ELR (cell line): ENCODE measurements around the gene CHAC1.

ENCODE experiments used
- DNase-seq: peaks from one replicate; pipeline ENCODE4 v3.0.0-alpha.2; 2015; ENCODE audit warnings: low read depth

The CHAC1 gene, protein sequence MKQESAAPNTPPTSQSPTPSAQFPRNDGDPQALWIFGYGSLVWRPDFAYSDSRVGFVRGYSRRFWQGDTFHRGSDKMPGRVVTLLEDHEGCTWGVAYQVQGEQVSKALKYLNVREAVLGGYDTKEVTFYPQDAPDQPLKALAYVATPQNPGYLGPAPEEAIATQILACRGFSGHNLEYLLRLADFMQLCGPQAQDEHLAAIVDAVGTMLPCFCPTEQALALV

DNA sequence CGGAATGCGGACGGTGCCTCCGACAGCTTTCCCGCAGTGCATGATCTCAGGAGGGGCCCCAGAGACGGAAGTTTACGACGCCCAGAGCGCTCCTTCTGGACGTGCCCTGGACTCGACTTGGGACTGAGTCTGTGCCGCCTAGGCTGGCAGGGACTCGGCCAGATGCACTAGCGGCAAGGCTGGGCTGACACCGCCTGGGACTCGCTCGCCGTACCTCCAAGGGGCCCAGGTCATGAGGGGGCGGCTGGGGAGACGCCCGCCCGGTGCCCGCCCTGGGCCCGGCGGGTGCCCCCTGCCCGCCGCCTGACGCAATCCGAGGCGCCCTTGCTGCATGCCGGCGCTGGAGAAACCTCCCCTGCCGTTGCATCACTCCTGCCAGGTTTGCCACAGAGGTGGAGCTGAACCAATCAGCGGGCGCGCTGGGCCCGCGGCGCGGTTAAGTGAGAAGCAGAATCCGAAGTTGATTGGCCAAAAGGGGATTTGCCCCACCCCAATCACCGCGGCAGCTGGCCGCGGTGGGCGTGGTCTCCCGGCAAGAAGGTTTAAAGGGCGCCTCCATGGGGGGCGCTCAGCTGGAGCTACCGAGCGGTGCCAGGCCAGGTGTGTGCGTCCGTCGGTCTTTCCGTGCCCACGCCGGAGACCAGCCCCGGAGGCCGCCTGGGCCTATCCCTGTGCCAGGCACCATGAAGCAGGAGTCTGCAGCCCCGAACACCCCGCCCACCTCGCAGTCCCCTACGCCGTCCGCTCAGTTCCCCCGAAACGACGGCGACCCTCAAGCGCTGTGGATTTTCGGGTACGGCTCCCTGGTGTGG lies at the start of gene CHAC1:
CHAC1 (plus strand) TSS at position 571 of the 812 bp plus-strand sequence; CDS start at position 684, 113 bp downstream.
- DNase-seq = peak; percentile 96

DNA sequence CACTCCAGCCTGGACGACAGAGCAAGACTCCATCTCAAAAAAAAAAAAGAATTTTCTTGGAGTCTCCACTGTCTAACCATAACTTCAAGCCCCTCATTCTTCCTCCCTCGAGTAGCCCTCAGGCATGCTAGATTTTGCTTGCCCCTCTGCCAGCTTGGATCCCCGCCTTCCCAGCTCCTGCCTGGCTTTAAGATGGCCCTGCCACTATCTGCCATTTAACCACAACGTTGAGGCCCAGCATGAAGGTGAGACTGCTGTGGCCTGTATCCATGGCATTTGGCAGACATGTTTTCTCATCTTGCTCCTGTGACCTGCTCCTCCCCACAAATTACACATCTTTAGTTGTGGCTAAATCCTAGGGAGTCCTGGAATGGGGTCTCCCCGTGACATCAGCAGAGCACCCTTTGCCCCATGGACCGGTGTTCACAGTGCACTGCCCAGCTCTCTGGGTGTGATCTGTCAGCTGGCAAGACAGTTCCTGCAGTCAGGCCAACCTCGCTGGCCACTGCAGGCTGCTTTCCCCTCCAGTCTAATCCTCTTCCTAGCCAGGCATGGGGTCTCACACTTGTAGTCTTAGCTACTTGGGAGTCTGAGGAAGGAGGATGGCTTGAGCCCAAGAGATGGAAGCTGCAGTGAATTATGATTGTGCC lies 48.6 kb upstream of the CHAC1 start:
- DNase-seq = no peak

DNA sequence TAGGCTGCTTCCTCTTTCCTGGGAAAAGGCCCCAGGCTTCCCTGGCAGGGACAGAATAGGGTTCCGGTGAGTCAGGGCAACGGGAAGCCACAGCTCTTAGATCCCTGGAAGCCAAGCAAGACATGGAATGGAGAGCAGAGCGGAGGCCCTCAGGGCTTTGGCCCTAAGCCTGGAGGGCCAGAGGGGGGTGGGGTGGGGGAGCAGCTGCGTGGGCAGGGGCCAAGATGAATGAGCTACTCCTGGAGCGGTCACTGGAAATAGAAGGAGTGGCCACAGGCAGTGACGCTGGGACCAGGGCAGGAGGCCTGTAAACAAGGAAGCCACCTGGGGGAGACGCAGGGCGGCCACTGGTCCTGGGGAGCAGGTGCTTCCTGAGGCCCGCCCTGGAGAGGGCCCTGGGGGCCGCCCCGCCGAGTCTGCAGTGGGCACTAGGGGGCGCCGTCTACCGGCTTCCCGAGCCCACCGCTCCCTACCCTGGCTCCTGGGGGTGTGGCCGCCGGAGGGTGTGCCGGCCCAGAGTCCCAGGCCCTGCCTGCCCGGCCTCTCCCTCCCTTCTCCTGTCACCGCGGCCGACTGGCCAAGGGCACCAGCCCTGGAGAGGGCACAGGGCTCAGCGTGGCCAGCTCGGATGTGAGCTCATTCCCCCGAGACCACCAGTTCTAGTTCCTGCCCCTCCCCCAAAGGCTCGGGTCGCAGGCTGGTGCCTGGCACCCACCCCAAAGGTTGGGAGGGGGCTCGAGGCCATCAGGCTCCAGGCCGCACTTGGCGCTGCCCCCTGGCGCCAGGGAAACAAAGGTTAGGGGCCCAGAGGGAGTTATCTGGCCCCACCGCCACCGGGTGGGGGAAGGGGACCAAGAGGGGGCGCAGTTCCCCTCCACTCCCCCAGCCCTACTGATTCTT lies 46.9 kb upstream of the CHAC1 start:
- peak; percentile 98 for DNase-seq

DNA sequence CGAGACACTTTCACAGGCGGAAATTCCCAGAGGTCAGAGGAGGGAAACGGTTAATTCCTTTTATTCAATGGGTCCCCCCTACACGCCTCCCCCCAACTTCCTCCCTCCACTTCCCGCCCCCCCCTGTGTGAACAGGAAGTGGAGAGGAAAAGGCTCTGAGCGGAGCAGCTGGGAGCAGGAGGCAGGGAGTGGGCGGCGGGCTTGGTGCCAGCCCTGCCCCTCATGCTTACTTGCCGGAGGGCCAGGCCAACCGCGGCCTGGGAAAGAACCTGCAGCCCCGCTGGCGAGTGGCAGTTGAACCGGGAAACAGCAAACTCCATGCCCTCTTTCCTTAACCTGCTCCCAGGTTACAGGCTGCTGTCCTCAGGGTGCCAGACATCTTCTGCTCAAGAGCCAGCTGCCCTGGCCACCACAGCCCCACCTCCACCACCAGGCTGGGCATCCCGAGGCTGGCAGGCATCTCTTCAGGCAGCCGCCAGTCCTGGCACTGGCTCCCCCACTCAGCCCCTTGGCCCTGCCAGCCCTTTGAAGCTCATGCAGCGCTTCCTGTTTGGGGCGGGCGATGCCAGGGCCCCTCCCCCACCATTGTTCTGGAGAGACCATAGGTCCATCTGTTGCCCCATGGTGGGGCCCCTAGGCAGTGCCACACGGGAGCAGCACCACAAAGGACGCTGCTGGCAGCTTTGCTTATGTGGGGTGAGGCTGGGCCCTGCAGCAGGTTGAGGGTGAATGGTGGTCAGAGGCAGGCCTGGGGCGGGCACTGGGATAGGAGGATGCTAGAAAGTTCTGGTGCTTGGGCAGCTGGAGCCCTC lies 46.1 kb upstream of the CHAC1 start:
- peak; percentile 40 for DNase-seq

DNA sequence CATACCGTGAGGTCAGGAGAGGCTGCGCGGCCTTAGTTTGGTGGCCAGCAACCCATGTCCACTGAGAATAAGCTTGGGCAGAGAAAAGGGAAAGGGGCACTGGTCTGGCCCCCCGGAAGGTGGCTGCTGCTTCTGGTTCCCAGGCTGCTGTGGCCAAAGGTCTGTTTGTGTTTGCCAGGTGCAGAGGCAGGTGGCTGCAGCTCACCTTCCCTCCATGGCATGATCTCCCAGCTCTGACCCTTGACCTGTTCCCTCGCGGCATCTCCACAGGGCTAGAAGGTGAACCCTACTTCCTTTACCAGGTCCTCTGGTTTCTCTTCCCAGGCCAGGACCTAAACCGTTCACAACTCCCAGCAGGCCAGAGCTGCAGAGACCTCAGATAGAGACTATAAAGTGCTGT lies 45.2 kb upstream of the CHAC1 start:
- no peak for DNase-seq

DNA sequence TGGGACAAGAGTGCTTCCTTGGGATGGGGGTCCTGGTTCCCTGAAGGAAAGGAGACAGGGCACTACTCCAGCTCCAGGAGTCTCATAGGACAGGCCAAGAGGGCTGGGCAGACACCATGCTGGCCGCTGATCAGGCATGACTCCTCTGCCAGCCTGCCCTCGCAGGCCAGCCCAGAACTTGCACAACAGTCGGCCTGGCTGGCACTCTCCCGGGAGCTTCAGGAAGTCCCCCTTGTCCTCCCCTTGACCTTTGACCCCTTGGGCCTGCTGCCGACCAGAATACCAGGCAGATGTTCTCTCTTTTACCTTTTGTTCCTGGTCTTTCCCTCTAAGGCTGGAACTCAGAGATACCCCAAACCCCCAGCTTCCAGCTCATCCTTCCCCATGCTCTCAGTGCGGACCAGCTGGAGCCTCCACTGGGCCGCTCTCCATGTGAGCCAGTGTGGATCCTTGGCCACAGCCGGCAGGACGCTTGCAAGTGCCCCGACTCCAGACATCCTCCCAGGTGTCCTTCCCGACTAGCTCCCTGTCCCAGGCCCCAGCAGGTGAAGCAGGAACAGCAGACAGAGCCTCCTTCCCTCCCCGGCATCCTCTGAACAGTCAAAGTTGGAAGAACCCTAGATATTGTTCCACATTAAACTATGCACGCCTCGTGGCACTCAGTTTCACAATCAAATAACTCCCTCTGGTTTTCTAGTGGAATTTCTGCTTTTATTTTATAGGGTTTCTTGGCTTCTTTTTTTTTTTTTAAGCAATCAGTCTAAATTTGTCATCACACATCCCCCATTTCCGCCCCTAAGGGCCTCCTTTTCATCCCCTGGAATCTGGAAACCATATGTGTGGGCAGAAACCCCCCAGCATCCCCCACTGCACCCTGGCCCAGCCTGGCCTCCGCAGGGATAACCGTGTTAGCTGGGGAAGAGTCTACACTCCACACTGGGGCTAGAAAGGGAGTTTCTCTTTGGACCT lies 43.3 kb upstream of the CHAC1 start:
- DNase-seq = peak; percentile 30

DNA sequence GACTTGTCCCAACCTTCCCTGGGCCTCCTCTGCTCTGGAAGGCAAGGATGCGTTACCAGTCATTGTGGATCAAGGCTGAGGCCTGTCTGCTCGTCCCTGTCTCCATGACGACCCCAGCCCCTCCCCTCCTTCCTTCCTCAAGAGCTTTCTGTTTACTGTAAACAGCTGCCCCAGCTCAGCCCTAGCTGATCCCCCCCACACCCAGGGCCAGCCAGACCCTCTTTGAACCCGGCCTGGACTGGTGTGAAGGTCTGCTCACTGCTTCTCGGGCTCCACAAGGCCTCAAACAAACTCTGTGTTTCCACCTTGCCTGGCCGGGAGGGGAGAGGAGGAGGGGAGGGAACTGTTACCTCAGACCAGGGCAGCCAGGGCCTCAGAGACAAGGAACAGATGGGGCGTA lies 42.1 kb upstream of the CHAC1 start:
- no peak for DNase-seq

DNA sequence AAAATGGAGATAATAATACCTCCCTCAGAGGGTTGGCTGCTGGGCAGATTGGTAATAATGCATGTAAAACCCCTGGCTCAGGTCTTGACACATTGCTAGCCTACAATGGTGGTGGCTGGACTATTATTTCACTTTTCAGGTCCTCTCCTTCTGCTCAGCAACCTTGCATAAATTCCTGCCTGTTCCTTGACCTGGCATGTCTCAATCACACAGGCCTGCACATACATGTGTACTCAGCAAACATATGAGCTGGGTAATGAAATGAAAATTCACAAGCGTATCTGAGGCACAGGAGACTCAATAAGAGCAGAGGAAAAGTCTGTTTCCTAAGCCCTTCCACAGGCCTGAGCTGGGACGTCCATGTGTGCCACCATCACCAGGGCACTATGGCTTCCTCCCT lies 41.6 kb upstream of the CHAC1 start:
- no peak for DNase-seq

DNA sequence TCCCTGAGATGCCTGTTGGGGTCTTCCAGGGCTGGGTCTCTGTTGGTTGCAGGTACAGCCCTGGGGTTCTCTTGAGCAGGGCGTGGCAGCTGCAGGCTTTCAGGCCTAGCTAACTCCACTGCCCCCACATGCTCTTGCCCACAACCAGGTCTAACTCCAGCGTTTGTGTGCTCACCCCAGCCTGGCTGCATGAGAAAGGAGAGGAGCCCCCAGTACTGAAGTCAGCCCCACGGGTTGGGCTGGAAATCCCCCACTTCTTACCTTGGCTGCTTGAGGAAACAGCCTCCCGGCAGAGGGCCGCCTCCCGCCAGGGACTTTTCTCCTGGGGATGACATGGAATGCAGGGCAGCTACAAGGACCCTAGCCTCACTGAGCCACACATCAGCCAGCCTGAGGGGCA lies 40.8 kb upstream of the CHAC1 start:
- no peak for DNase-seq

DNA sequence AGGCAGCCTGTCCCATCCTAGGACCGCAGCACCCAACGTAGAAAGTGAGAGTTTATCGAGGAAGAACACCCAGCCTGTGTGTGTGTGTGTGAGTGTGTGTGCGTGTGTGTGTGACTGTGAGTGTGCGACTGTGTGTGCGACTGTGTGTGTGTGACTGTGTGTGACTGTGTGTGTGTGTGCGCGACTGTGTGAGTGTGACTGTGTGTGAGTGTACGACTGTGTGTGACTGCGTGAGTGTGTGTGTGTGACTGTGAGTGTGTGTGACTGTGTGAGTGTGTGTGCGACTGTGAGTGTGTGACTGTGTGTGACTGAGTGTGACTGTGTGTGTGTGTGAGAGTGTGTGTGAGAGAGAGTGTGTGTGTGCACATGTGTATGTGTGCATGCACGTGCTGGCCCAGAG lies 39.3 kb upstream of the CHAC1 start:
- DNase-seq = no peak

DNA sequence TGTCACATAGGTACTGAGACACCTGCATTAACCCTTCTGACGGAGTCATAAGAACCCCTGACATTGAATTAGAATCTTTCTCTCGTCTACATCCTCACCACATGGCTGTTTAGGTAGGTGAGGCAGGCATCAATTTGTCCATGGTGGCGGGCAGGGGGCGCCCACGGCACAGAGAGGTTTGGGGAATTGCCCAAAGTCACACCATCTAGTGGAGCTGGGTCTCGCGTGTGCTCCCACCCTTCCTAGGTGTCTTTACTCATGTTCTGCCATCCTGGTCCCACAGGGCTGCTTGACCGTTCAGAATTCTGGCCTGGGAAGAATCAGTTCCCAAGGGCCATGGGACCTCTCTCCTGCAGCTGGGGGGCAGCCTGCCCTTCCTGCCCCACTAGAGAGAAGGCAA lies 38.8 kb upstream of the CHAC1 start:
- no peak for DNase-seq

DNA sequence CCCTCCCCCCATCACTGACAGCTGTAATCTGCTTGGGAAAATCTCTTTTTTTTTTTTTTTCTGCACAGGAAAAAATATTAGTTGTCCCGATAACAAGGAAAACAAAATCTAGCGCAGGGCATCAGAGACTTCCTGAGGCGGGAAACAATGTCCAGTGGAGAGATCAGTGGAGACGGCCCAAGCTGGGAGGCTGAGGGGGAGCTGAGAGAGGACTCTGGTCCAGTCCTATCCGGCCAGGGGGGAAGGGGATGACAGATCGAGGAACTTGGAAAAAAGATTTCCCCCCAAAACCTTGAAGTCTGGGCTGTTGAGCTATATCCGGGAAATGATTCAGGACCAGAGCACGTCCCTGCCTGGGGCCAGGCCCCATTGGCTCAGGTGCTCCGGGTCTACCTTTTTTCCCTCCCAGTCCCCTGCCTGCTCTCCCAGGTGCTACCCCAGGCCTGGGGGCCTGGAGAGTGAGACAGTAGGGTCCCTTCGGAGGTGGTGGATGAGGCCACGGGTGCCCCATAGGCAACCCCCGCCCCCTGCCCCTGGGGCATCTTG lies 38.1 kb upstream of the CHAC1 start:
- DNase-seq = no peak

DNA sequence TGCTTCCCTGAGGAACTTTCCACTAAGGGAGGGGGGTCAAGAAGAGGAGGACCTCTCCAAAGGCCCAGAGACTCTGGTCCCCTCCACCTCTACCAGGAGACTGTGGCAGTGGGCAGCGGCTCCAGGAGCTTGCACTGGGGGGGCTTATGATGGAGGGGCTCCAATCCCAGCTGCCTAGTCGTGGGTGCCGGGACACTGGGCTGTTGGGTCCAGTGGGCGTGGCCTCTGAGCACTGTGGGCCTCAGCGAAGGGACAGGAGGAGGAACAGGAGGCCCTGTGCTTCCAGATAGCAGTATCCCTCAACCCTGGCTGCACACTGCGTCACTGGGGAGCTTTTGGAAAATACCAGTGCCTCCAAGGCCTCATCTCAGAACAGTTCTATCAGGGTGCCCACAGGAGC lies 37.6 kb upstream of the CHAC1 start:
- DNase-seq = no peak

DNA sequence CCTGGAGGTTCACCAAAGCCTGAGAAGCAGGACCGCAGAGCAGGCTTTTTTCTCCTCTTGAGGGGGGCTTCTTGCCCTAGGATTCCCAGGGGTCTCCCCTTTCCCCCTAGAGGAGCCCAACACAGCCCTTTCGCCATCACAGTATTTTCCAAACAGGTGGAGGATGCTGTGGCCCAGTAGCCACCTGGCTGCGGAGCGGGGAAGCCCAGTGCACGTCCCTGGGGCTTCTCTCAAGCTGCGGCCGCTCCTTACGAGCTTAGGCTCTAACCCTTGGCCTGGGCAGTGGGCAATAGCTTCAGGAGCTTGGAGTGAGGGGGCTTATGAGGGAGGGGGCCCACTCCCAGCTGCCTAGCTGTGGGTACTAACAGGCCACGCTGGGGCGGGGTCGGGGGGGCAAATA lies 35.7 kb upstream of the CHAC1 start:
- no peak for DNase-seq

DNA sequence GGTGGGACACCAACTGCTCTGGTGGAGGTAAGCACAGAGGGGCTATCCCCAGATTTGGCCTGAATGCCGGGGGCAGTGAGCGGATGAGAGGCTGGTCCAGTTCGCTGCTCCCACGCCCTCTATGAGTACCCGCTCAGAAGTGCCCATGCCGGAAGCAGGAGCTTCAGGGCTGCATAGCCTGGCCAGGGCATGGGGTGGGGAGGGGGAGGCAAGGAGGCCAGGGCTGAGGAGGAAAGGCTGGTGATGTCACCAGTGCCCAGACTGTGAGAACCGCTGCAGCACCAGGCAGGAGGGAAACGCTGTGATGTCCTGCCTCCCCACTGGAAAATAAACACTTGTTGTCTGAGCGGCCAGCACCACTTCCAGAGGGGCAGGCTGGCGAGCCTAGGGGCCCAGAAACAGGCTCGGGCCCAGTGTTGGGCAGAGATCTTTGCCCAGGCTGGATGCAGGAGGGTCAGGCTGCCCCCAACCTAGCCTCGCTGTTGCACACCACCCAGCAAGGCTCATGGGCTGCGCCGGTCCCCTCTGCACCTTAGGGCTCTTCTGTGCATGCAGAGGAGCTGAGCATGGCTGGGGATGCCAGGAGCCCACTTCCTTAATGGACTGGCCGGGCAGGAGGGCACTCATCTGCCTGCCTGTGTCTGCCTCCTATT lies 35.0 kb upstream of the CHAC1 start:
- no peak for DNase-seq

DNA sequence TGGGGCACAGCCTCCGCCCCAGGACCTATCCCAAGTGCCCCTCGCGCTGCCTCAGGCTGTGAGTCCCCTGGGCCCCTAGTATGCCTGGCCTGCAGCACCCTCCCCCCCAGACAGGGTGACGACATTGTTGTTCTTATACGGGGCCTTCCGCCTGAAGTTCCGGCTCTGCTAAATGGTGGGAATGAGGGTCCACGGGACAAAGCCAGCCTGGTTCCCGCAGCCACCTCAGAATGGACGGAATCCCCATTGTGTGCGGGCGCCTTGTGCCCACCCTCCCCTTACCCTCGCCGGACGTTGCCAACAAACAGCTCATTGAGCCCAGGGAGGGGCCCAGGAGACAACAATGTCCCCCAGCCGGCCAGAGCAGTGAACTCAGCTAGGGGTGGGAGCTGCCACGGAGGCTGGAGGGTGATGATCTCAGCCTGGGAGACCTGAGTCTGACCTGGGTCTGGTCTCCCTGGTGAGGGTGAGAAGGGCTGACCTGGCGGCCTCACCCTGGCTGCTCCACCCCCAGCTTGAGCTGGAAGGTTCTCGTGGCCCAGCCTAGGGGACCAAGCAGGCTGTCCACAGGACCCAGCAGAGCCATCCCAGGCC lies 34.4 kb upstream of the CHAC1 start:
- no peak for DNase-seq

DNA sequence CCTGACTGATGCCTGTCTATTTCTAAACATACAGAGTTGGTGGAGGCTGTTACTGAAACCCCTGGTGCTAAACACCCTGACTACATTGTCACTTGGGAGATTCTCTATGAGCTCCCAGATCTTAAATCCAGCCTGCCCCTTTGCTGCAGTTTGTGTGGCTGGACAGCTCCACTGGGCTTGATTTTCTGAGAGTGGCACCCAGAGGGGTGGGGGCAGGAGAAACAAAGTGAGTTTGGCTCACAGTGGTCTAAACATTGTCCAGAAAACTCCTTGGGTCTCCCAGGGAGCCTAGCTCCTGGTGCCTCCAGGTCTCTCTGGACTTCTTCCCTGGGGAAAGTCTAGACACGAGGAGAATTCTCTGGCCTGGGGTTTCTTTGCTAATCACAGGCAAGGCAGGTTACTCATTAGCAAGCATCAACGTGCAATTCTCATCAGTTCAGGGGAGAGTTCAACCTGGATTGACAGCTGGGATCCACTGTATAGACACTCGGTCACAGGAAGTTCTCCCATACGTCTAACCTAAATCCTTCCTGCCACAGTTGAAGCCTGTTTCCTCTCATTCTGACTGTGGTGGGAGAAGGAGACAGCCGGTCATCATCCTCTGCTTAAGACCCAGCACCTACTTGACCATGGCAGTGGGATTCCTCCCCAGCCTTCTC lies 31.2 kb upstream of the CHAC1 start:
- DNase-seq = no peak

DNA sequence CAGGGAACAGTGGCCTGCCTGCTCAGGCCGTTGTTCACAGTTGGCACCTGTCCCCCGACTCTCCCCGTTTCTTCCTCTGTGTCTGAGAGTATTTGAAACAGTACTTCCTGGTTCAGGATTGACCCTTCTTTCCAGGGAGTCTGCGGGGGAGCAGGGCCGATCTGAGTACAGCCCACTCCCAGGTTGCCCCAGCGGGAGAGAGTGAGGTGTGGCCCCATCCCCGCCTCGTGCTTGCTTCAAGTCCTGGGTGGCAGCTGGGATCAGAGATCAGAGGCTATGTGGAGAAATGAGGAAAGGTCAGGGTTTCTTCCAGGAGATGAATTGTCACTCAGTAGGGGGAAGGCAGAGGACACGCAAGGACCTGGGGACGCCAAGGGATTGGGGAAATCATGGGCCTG lies 30.7 kb upstream of the CHAC1 start:
- no peak for DNase-seq
